Limb (tissue), 2 donors: ENCODE data around the gene FAM210A.
"Not testable (repeated sequence)": the region's sequence is repeated elsewhere in the genome, so short reads cannot be mapped to it uniquely, and the experiment has no call there.

Experiments used
- DNase-seq, 2 donors: peaks; one replicate each; pipeline ENCODE4 v3.0.0-alpha.2; 2016; ENCODE audit errors: extremely low spot score in 2 of 2

The FAM210A gene

DNA sequence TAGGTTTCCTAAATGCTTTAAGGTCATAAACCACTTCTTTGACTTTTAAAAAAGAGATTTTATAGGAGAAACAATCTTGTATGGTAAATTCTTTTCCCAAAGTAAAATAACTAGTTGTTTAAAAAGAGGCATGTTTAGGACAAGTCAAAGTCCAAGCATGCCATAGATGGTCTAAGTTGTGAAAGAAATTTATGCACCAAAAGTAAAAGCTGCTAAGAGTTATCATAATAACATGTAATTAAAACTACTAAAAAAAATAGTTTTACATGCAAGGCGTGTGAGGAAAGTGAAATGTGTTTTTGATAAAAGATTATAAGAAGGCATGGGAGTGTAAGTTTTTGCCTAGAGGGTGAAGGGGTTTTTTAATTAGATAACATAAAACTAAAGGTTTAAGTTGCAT, 22.5 kb downstream of the FAM210A start:
- DNase-seq, result no peak

DNA sequence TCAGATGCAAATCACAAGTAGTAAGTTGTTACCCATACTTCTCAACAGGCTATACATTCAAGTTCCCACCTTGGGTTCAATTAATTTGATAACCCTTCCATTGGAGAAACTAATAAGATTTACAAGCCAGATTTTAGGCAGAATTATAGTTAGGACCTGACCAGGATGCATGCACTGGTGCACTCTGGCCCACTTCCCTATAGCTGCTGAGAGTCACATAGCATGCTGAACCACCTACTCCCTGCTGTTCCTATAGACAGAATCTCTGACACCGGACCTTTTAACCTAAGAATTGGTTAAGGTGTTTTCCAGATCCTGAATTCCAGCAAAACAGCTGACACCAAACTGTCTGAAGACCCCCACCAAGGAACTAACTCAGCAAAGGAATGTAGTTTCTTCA, 26.2 kb downstream of the FAM210A start:
- DNase-seq, result no peak

DNA sequence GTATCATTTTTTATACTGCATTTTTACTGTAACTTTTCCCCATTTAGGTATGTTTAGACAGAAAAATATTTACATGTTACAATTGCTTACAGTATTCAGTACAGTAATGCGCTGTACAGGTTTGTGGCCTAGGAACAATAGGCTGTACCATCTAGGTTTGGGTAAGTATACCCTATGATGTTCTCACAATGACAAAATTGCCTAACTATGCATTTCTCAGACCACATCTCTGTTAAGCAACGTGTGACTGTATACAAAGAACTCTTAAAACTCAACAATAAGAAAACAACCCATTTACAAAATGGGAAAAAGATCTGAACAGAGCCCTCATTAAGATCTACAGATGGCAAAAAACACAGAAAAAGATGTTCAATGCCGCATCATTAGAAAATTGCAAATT, 29.4 kb downstream of the FAM210A start:
- no peak for DNase-seq

DNA sequence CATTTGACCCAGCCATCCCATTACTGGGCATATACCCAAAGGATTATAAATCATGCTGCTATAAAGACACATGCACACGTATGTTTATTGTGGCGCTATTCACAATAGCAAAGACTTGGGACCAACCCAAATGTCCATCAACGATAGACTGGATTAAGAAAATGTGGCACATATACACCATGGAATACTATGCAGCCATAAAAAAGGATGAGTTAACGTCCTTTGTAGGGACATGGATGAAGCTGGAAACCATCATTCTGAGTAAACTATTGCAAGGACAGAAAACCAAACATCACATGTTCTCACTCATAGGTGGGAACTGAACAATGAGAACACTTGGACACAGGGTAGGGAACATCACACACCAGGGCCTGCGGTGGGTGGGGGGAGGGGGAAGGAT, 31.0 kb downstream of the FAM210A start:
- DNase-seq, result not testable (repeated sequence)

DNA sequence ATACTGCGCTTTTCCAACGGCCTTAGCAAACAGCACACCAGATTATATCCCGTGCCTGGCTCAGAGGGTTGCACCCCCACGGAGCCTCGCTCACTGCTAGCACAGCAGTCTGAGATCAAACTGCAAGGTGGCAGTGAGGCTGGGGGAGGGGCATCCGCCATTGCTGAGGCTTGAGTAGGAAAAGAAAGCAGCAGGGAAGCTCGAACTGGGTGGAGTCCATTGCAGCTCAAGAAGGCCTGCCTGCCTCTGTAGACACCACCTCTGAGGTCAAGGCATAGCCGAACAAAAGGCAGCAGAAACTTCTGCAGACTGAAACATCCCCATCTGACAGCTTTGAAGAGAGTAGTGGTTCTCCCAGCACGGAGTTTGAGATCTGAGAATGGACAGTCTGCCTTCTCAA, 36.3 kb downstream of the FAM210A start:
- not testable (repeated sequence) for DNase-seq

DNA sequence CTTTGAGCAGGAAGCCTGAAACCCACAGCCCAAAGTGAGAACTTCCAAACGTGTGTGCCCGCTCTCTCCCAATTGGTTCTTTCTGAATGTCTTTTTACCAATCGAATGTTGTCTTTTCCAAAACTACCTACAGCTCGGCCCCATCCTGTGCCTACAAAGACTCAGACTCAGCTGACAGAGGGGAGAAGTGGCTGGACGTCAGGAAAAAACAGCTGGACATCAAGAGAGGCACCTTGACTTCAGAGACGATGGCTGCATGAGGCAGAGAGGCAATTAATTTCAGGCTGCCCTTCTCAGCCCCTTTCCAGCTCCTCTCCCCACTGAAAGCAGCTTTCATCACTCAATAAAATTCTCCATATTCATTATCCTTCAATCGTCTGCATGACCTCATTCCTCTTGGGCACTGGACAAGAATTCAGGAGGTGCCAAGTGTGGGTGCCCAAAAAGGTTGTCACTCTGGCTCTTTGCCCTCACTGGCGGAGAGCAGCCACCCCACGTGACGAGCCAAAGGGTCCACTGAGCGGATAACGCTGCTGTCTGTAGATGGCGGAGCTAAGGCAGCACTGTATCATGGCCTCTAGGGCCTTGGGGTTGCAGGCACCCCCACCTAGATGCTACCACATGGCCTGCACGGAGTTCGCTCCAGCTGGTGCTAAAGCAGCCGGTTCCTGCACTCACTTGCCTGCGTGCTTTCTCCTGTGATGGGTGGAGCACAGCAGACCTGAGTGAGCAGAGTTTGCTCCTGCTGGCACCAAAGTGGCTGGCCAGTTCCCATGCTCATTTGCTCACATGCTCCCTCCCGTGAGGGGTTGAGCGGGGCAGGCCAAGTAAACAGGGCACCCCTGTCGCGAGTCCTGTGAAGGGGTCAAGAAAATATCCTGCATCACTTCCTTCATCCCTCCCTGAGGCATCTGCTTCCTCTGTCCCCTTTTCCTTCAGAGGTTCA, 37.9 kb downstream of the FAM210A start:
- no peak for DNase-seq

DNA sequence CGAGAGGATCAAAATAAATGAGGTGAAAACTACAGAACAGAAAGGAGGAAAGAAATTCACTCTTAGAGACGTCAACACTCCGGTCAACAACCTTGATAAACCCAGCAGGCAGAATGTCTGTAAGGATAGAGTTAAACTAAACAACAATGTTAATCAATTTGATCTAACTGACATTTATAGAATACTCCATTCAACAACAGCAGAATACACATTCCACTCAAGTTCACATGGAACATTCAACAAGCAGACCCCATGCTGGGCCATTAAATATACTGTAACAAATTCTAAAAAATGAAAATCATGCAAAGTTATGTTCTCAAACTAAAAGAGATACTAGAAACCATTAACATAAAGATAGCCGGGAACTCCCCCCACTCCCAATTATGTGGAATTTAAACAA, 41.8 kb downstream of the FAM210A start:
- no peak for DNase-seq

DNA sequence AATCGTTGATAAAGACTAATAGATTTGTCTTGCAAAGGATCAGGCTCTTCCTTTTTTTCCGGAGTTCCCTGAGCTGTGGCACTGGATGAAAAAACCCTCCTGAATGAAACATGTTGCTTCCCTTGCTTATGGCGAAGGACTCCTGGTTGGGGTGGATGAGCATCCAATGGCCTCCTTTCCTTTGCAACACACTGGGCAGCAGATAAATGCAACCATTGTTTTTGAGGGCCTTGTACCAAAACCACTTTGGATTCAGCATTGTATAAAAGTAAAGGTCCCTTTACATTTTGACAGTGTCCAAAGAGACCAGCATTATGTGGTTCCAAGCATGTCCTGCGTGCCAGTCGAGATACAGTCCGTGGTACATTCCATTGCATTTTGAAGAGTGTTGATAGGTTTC, 44.7 kb downstream of the FAM210A start:
- DNase-seq, result no peak

DNA sequence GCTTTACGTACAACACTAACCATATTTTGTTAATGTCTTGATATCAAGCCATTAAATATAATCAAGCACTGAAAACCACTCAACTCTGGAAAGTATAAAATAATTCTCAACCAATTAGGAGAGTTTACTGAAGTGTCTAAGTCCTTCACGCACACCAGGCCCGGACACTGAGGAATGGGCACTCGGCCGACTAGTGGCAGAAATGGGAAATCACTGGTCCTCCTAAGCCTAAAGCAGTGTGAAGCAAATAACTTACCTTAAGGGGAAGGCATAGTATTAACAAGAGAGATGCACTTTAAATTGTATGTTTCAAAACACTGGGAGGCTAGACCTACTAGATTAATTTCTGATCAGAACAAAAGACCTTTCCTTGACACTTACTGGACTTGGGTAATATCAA, 45.7 kb downstream of the FAM210A start:
- peak in 1 of 2 donors; percentile 40 for DNase-seq

DNA sequence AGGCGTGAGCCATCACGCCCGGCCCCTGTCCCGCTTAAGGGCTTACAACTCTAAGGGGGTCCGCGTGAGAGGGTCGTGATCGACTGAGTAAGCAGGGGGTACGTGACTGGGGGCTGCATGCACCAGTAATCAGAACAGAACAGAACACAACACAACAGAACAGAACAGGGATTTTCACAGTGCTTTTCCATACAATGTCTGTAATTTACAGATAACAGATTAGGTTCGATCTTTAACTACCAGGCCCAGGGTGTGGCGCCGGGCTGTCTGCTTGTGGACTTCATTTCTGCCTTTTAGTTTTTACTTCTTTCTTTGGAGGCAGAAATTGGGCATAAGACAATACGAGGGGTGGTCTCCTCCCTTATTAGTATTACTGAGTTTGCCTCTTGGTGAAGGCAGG, 49.0 kb downstream of the FAM210A start:
- DNase-seq, result not testable (repeated sequence)

DNA sequence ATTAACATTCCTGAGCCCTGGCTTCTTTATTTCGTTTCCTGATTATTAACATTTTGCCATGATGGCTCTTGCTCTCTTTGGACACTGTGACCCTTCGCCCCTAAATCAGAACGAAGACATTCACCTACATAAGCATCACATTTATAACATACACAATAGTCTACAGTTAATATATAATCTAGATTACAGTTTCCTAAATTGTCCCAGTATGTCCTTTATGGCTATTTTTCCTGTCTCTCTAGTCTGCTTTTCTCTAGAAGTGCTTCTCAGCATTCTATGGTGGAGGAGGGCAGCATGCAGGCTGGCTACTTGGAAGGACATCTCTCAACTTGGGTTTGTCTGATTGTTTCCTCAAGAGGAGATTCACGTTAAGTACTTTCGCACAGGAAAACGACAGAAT, 49.9 kb downstream of the FAM210A start:
- DNase-seq, result no peak

DNA sequence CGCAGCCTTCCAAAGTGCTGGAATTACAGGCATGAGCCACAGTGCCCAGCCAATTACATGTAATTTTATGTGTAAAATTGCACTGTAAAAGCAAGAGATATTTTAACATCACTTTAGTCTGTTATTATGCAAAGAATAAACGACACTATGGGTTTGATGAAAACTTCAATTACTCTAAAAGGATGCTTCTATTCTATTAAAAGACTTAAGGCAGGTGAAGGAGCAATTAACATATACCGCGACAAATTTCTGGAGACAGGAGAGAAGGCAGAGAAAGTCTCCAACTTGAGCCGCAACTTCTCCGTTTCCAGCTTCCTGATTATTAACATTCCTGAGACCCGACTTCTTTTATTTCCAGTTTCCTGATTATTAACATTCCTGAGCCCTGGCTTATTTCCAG, 53.7 kb downstream of the FAM210A start:
- DNase-seq, result no peak

DNA sequence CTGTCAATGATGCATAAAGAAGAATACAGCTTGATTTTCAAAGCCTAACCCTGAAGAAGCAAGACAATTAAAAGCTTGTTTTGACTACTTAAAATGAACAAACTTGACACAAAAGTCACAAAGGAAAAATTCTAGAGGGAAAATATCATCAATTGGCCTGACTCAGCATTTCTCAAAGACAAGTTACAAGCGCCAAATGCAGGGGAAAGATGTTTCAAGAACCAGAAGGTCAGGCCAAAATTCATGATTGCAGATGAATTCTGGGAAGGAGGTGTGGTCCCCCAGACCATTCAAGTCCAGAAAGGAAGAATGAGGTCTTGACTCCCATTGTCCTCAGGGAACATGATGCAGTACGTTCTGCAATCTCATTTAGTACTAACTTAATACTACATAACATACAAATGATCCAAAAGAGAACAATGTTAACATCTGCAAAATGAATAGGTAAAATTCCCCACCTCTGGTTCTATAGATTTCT, 64.5 kb downstream of the FAM210A start:
- DNase-seq, result no peak

DNA sequence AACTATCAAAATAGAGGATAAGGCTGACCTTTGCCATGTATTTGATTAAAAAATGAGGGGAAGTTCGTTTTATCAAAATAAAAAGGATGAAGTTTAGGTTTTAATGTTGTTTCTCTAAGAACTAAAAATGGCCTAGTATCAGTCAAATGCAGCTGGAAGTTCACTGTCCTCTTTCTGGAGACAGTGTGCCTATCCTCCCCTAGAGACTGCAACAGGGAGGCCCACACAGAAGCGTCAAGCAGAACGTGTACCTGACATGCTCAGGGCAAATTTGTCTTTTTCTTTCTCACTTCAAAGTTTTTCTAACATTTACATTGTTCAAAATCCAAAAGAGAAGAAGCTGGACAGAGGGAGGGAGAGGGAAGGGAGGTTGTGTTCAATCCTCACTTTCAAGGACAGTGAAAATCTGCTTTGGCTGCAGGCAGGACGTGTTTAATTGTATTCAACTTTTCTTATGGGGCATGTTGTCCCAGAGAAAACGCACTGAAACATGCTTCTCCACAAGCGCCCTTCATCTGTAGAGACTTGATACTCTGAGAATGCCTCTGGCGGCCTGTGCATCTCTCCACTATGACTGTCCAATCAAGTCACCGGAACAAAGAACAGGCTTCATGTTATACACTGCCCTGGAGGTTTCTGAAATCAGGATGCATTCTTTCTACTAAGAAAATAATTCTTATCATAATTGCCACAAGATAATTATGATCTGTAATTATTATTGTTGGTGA, 65.1 kb downstream of the FAM210A start:
- DNase-seq, result no peak

DNA sequence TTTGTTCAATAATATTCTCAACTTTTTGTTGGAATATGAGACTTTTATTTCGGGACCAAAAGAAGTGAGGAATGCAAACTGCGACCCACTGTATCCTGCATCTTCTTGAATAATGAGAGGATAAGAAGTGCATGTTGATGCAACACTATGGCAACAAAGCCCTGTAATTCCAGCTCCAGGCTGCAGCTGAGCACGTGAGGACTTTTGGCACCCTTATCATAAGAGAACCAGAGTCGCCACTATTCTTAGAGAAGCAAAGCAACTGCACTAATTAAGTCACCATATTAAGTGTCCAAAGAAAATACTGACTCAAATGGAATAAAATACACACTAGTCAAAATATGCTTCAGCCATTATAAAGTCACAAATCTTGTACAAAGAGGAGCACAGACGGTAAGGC, 65.8 kb downstream of the FAM210A start:
- DNase-seq, result peak in 1 of 2 donors; percentile 59

DNA sequence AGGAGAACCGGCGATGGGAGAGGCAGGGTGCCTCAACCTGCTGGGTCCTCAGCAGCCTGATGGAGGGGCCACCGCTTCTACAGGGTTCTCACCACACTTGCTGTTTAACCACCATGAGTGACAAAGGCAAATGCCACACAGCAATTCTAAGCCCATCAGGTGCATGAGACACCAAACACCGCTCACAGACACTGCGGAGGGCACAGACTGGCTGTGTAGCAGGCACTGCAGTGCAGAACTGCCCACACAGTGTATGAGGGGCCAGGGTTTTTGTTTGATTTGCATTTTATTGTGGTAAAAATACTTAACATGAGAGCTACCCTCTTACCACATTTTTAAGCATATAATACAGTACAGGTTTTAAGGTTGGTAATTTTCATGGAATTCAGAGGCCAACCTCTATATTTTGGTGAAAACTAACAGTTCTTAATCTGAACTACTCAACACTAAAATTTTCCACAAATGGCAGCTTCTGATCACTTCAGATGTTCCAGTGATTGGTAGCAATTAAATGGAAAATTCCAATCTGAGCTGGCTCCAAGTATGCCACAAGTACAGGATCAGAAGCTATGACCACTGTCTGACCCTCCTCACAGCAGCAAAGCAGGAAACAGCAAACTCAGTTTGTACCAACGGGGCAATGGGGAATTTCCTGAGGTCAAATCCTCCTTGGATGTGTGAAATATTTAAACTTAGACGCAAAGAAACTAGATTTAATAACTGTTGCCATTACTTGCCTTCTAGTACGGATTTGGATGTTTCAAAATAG, 67.7 kb downstream of the FAM210A start:
- no peak for DNase-seq

DNA sequence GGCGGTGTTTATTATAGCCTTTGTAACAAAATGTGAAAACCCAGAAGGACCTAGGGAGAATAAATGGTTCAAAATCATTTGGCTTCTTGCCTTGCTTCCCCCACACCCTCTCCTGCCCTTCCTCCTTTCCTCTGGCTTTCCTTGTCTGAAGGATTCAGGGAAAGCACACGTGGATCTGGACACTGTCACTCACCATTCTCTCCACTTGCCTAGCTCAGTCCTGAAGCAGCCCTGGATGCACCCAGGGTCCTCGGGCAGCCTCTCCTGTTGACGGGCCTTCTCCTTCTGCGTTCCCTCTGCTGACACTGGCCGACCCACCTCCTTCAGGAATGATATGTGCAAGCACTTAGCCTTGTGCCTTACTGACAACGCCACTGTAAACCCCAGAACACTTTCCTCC, 68.4 kb downstream of the FAM210A start:
- no peak for DNase-seq

DNA sequence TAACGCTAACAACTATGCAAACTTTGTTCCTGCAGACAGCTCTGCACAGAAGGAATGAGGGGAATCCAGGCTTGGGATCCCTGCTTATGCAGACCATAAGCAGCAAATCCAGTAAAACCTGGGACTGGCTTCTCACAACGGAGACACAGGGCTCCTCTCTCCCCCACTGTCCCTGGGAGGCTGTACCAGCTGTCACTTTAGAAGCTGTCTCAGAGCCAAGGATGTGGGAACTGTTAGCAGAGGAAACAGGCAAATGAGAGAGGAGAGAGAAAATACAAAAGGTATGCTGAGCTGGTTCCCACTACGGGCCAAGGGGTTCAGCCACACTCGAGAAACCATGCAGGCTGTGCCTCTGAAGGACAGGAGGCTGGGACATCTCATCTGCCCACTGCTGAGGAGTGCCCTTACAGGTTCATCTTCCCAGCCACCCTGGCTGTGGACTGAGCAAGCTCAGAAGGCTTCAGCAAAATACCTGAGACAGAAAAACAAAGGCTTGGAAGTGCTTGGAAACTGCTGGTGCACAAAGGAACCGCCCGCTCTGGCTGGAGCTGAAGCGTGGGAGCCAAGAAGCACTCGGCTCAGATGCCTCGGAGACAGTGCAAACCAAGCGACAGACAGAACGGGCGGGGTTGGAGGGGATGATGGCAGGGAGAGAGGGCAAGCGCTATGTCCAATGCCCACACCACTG, 72.5 kb downstream of the FAM210A start:
- DNase-seq, result no peak

DNA sequence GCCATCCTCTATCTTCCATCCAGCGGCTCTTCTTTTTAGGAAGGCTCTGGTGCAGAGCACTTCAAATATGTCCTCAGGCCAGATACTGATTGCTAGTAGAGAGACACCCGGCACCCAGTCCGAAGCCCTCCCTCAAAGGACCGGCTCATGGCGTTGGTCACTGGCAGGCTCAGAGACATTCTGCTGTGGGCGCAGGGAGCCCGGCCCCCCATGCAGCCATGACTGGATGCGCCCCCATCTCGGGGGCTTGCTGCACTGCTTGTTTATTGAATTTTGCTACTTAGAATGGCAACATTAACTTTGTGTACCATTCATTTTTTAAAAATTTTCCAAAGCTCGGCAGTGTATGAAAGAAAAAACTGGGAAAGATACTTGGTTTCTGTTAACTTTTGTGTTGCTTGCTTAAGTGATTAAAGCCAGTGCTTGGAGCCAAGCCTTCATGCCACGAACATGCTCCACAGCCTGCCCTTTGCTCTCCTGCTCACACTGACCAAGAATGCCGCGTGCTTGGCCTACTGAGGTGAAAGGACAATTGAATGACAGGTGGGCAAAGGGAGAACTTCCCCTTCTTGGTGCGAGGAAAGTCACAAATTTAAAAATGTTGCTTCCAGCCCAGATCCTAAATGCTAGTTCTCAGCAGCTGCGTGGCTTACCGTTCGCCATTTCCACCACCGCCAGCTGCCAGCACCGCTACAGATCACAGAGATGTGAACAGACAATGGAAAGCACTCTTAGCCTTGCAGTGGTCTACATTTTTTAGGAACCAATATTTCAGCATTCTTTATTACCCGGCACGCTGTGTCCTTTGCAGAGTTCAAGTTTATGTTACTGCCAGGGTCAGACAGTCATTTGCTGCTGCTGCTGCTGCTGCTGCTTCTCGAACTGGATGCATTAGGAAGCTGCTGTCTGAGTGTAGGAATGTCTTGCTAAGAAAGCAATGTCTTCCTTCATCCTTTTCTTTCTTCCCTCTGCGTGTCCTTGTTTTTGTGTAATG, 76.7 kb downstream of the FAM210A start:
- no peak for DNase-seq

DNA sequence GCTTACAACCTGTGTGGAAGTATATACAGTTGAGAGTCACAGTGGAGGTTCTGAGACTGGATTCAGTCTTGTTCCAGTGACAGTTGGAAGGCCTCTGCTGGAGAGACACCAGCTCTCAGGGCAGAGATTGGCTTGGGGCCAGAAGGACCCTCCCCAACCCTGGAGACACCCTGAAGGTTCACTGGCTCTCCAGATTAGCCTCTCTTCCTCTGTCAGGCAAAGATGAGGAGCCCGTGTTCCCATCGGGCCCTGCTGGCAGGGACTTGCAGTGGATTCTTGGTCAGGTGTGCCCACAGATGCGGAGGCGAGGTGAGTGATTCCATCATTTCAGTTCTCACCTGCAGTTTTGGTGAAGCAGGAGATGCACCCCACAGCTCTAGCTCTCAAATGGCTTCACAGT, 78.6 kb downstream of the FAM210A start:
- no peak for DNase-seq
